Cardiac ventricle fibroblast (primary cell): ENCODE measurements around the gene SHANK2. TPM values are rescaled to one million over a fixed set of nuclear protein-coding genes. Genes with fewer than 3 reads are reported as not detected.

ENCODE experiments used
- total RNA-seq: library from RNA; depleted of rRNA; stranded (reverse); fragments of >200 nt; gene quantifications from 2 replicates; pipeline ENCODE4 v1.2.3, GENCODE V29; 2015

Gene SHANK2
- total RNA-seq = 0.29 and 0.62 TPM in 2 replicates

GRCh38 chr11:71252269-71252769 is at the start of gene SHANK2:
Gene SHANK2 (minus strand): TSS chr11:71252577. CDS start chr11:71147326, 105,251 bp downstream.

Other genes starting within 250 kb of the SHANK2 start
- gene DHCR7, start 195.8 kb upstream of the SHANK2 start, total RNA-seq = 24.2 and 32.6 TPM in 2 replicates
- 34.5 and 45.4 TPM in 2 replicates for gene NADSYN1, start 200.6 kb upstream of the SHANK2 start, total RNA-seq